Left forelimb (tissue), 1 donor: ENCODE data around the gene ZNF483.
A peak's percentile ranks its signal among the peaks of the same experiment; 100 is the strongest.
"Not testable (repeated sequence)": the region's sequence is repeated elsewhere in the genome, so short reads cannot be mapped to it uniquely, and the experiment has no call there.

Experiments used
- DNase-seq: peaks from one replicate; pipeline ENCODE4 v3.0.0-alpha.2; 2018; ENCODE audit warnings: low spot score

ZNF483 gene

GRCh38 chr9:111525056-111525977 lies at the start of gene ZNF483:
Gene ZNF483 (plus strand): TSS chr9:111525179. CDS start chr9:111527396, 2,217 bp downstream.
- DNase-seq = peak; percentile 85

DNA sequence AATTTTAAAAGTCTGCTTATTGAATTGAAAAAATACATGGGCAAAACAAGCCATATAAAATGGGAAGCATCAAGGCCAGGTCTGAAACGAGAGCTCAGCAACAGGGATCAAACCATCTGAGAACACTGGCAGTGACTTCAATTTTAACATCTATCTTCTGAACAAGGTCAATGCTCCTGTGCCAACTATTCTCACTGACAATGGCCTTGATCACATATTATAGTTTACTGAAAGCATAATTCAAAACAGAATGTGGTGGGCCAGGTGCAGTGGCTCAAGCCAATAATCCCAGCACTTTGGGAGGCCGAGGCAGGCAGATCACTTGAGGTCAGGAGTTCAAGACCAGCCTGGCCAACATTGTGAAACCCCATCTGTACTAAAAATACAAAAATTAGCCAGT lies 49.8 kb upstream of the ZNF483 start:
- DNase-seq = no peak

GRCh38 chr9:111477677-111478076 lies 47.3 kb upstream of the ZNF483 start:
- DNase-seq = no peak

DNA sequence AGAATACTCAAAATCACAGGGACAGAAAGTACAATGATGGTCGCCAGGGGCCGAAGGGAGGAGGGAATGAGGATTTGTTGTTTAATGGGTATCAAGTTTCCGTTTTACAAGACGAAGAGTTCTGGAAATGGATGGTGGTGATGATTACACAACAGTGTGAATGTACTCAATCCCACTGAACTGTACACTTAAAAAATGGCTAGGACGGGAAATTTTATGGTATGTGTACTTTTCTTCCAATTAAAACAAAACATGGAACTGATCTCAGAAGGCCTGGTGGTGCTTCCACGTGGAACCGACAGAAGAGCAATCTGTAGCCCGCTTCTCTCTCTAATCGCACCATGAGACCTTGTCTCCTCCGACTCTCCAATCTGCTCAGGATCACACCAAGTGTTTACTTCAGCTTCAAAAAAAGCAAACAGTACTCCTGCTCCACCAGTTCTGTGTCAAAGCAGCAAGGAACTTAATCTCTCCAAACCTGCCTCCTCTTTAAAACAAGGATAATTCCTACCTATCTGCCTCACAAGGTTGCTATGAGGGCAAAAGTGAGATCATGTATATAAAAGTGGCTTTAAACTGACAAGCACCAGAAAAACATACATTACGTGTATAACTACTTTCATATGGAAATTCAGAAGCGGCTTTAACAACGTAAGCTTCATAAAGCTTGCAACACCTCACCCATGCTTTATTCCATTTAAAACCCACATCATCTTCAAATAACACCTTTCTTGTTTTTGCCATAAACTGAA lies 42.9 kb upstream of the ZNF483 start:
- no peak for DNase-seq

DNA sequence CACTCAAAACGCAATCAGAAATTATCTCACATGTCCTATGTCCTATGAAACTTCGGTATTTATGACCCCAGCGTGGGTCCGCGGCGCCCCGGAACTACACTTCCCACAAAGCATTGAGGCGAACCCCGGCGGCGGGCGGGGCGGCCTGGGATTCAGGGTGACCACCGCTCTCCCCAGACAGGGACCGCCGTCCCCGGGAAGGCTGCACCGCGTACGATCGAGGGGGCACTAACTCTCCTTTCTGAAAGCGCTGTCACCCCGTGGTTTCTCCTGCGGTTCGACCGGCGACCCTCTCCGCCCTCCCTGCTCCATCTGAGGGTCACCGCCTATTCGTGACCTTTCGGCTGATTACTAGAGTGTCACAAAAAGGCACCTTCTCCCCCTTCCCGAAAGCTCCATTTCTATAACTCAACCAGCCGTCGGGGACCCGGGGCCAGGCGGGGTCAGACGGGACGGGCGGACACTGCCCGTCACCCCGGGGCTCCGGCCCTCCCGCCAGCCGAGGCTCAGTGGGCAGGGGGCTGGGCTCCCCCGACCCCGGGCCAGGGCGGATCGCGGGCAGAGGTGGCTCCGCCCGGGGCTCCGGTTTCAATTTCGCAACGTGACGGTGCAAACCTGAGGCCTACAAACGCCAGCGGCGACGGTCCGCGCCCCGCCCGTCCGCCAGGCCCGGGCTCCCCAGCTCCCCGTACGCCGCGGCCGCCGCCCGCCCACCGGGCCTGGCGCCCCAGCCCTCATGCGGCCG lies 42.1 kb upstream of the ZNF483 start:
- peak; percentile 84 for DNase-seq

GRCh38 chr9:111483439-111483857 lies 41.5 kb upstream of the ZNF483 start:
- peak; percentile 79 for DNase-seq

DNA sequence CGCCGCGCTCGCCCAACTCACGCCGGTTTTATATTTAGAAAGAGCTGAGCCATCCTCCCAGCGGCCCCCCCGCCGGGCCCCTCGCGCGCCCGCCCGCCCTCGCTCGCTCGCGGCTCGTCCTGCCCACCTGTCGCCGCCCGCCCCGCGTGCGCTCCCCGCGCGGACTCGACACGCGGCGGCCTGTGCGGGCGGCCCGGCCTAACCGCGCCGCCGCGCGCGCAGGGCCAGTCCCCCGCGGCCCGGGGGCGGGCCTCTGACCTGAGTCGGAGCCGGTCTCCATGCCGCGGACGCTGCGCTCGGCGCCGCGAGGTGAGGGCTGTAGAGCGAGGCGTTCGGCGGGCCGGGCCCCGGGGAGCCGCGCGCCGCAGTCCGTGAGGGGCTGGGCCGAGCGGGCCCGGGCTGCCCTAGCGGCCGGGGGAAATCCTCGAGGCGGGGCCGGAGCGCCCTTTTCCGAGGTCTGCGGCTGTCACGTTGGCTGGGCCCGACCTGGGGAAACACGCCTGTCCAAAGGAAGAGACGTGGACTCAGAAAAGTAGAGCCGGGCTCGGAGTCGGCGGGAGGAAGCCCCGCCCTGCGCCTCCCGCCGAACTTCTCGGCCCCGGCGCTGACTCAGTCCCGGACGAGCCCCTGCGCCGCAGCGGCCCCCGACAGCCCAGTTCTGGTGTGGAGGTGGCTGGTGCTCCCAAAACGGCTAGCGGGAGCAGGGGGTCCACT lies 41.0 kb upstream of the ZNF483 start, which contains the start of gene ECPAS:
Gene ECPAS (minus strand): TSS at position 526 of the 714 bp plus-strand sequence. CDS start 11,465 bp downstream, outside the sequence.
- peak; percentile 88 for DNase-seq

DNA sequence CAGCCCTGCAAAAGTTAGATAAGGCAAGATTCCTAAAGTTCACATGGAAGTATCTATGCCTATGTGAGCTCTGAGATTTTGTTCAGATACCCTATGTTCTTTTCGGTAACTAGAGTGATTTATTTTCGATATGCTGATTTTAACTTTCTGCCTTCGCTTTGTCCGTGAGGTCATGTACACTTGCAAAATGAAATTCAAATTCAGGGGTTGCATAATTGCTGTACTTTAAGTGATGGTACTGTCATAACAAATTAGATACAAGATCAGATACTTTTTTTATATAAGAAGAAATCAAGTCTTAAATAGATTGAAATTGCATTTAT lies 40.4 kb upstream of the ZNF483 start:
- no peak for DNase-seq

GRCh38 chr9:111497196-111497595 lies 27.8 kb upstream of the ZNF483 start:
- not testable (repeated sequence) for DNase-seq

- no peak for DNase-seq
These were observed 23.9 kb upstream of the ZNF483 start for GRCh38 chr9:111501005-111501562.

DNA sequence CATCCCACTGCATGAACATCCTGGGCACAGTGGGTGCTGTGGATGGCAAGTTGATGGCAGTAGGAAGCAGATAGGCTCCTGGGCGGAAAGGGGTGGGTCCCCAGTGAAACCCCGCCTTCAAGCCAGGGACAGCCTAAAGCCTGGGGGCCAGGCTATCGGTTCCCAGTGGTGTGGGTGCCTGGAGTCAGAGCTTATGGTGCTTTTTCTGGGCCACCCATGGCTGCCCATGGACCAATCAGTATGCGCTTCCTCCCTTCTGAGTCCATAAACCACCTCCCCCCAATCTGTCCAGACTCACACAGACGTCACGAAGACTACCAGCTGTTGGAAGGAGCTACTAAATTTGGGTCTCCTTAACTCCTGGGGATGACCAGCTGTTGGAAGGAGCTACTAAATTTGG lies 23.3 kb upstream of the ZNF483 start:
- no peak for DNase-seq

- DNase-seq = no peak
These were observed 22.5 kb upstream of the ZNF483 start for GRCh38 chr9:111502506-111502905.

DNA sequence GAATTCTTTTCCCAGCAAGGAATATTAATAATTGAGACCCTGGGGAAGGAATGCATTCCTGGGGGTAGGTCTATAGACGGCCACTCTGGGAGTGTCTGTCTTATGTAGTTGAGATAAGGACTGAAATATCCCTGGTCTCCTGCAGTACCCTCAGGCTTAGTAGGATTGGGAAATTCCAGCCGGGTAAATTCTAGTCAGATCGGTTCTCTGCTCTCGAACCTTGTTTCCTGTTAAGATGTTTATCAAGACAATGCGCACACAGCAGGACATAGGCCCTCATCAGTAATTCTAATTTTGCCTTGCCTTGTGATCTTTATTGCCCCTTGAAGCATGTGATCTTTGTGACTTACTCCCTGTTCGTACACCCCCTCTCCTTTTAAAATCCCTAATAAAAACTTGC lies 13.4 kb upstream of the ZNF483 start:
- not testable (repeated sequence) for DNase-seq

- DNase-seq = no peak
These were observed 10.0 kb upstream of the ZNF483 start for GRCh38 chr9:111514967-111515366.

- no peak for DNase-seq
These were observed 8.9 kb upstream of the ZNF483 start for GRCh38 chr9:111516061-111516465.

- DNase-seq = no peak
These were observed 286 bp upstream of the ZNF483 start for GRCh38 chr9:111524731-111525055.

DNA sequence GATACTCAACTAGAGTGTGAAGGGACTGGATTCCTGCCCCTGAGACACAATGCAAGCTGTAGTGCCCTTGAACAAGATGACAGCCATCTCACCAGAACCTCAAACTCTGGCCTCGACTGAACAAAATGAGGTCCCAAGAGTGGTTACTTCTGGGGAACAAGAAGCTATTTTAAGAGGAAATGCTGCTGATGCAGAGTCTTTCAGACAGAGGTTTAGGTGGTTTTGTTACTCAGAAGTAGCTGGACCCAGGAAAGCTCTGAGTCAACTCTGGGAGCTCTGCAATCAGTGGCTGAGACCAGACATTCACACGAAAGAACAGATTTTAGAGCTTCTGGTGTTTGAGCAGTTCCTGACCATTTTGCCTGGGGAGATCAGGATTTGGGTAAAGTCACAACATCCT lies 2.4 kb downstream of the ZNF483 start:
- DNase-seq = no peak

GRCh38 chr9:111529787-111530186 lies 4.8 kb downstream of the ZNF483 start:
- DNase-seq = no peak

DNA sequence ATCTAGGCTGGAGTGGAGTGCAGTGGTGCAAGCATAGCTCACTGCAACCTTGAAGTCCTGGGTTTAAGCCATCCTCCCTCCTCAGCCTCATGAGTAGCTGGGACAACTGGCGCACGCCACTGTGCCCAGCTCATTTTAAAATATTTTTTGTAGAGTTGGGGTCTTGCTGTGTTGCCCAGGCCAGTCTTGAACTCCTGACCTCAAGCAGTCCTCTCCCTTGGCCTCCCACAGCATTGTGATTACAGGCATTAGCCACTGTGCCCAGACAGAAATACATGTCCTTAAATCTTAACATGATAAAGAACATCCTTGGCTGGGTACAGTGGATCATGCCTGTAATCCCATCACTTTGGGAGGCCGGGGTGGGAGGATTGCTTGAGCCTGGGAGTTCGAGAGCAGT lies 6.7 kb downstream of the ZNF483 start:
- no peak for DNase-seq

DNA sequence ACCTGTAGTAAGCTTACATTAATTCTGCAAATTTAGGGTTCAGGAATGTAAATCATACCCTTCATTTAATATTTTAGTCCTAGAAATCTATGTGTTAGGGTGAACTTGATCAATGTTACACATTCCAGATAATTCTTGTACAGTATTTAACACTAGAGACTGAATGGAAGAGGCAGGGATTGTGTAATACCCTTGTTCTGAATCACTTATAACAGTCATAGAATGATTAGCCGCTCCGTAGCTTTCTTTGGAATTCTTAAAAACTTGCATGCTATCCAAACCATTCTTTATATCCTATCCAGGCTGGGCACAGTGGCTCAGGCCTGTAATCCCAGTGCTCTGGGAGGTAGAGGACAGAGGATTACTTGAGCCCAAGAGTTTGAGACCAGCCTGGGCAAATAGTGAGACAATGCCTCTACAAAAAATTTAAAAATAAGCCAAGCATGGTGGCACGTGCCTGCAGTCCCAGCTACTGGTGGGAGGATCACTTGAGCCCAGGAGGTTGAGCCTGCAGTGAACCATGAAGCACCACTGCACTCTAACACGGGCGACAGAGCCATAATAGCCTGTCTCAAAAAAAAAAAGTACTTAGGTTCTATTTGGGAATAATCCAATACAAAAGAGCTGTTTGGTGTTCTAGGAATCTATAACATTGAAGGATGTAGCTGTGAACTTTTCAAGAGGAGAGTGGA lies 8.3 kb downstream of the ZNF483 start:
- no peak for DNase-seq
